HG02970 (cell line): ENCODE data around the gene ALDH16A1.

Experiments
- ATAC-seq: cut with Tn5 transposase; IDR thresholded peaks from one replicate; pipeline ENCODE4 v1.9.1; 2021; ENCODE audit warnings: mild to moderate bottlenecking, moderate library complexity, moderate number of reproducible peaks; ENCODE audit not compliant: unreplicated experiment, low FRiP score

Gene ALDH16A1

DNA sequence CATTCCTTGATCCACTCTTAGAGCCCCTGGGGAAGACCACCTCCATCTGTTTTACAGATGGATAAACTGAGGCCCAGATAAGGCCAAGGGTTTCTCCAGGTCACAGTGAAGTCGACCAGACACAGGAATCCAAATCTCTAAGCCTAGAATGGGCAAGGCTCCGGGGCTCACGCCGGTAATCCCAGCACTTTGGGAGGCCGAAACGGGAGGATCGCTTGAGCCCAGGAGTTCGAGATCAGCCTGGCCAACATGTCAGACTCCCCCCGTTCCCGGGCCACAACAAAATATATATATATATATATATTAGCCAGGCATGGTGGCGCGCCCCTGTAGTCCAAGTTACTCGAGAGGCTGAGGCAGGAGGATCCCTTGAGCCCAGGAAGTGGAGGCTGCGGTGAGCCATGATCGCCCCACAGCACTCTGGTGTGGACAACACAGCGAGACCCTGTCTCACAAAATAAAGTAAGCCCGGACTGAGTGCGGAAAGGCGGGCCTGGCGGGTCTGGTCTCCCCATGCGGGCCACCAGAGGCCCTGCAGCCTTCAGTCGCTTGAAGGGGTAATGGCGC lies 33.8 kb downstream of the ALDH16A1 start:
- no peak for ATAC-seq

DNA sequence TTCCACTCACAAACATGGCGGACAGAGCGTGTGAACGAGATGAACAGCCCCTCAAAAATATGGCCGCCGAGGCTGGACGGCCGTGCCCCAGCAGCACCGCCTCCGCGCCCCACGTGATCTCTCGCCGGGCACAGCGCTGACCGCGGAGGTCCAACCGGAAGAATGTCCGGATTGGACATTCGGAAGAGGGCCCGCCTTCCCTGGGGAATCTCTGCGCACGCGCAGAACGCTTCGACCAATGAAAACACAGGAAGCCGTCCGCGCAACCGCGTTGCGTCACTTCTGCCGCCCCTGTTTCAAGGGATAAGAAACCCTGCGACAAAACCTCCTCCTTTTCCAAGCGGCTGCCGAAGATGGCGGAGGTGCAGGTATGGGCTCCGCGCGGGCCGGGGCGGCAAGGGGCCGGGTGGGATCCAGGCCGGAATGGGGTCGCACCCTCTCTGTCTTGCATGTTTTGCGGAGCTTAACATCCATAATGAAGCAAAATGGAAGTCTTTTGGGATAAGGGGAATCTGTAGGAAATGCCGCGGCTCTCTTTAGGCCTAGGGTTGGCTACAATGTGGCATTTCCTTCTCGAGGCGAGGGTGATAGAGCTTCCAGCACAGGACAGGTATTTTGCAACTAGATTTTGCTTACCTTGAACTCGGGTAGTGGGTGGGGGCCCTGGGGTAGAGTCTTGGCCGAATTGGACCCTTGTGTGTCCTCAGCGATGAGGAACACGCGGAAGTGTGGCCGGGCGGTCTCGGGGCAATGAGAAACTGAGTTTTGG lies 34.4 kb downstream of the ALDH16A1 start, which contains the start of gene RPL13A:
TSS of gene RPL13A (plus strand) at position 332 of the 769 bp plus-strand sequence. CDS start at position 354, 22 bp downstream.
- peak; percentile 93 for ATAC-seq

DNA sequence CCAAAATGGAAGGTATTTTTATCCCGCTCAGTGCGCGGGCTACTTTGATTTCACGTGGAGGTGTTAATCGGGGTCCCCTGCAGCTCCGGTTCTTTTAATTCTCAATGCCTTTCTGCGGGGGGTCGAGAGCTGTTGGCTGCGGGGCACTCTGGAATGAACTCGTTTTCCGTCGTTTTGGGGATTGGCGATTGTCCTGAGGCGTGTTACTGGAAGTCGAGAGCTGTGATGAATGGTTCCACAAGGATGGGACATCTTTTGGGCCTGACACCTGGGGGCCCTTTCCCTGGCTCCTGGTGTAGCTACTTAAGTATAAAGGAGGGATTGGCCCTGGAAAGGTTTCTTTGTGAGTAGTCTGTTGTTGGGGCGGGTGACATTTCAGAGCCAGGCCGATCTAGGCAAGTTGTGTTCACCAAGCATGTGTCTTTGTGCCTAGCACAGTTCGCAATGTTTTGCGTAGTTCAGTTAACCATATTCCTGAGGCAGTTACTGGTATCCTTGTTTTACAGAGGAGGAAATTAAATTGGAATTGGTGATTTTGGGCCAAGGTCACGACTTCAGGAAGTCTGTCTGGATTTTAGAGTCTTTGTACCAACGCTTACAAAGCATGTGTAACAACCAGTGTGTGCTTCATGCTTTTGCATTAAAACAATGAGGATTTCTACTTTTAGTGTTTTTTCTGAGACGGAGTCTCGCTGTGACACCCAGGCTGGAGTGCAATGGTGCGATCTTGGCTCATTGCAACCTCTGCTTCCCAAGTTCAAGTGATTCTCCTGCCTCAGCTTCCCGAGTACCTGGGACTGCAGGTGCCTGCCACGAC lies 35.2 kb downstream of the ALDH16A1 start:
- ATAC-seq, result no peak

DNA sequence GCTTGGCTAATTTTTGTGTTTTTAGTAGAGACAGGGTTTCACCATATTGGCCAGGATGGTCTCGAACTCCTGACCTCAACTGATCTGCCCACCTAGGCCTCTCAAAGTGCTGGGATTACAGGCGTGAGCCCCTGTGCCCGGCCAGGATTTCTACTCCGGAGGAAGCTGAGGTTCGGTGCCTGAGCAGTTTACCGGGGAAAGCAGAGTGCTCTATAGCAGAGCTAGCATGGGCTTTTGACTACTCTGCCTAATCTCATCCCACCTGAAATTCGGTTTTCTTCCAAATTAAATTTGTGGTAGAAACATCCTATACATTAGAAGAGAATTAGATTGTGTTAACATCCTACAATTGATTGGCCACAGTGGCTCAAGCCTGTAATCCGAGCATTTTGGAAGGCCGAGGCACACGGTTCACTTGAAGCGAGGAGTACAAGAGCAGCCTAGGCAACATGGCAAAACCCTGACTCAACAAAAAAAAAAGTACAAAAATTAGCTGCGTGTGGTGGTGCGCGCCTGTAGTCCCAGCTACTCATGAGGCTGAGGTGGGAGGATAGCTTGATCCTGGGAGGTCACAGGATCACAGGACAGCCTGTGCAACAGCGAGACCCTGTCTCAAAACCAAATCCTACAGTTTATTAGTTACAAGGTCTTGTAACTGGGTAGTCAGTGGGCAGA lies 36.0 kb downstream of the ALDH16A1 start:
- no peak for ATAC-seq

DNA sequence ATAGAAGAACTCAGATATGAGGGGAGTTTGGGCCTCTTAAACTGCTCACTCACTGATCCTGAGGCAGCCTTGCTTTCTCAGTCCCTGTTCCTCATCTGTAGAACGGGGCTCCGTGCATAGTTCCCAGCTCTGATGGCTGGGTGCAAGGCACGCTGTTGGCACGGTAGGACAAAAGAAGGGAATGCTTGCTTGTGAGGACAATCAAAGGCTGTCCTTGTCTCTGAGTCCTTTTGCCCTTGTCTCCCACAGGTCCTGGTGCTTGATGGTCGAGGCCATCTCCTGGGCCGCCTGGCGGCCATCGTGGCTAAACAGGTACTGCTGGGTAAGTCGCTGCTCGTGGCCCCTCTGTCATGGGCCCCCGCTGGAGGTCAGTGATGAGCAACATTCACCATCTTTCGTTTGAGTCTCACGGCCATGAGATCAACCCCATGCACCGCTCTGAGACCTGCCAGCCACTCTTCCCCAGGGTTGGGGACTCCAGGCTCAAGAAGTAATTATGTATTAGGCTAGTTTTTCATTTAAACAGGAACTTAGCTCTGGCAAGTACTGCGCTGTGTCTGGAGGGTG lies 36.7 kb downstream of the ALDH16A1 start:
- no peak for ATAC-seq

DNA sequence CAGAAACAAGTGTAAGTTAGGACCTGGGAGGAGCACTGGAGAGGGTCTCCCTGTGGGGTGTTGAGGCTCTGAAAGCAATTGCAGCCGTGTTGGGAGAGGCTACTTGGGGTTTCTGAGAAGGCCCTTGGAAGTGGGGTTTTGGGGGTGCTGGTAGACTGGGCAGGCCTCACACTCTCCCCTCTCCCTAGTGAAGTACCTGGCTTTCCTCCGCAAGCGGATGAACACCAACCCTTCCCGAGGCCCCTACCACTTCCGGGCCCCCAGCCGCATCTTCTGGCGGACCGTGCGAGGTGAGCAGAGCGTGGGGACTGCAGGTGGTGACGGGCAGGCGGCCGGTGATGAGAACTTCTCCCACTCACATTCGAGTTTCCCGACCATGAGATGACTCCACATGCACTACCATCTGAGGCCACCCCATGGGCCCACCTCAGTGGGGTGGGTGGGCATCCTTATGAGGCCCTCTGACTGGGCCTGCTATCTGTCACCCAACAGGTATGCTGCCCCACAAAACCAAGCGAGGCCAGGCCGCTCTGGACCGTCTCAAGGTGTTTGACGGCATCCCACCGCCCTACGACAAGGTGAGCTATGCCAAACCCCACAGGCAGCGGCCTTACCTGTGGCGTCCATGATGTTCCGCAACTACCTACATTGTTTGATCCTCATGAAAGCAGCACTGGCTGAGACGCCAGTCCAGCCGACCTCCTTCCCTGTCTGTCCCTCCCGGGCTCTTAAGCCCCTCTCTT lies 37.4 kb downstream of the ALDH16A1 start:
- ATAC-seq, result no peak

DNA sequence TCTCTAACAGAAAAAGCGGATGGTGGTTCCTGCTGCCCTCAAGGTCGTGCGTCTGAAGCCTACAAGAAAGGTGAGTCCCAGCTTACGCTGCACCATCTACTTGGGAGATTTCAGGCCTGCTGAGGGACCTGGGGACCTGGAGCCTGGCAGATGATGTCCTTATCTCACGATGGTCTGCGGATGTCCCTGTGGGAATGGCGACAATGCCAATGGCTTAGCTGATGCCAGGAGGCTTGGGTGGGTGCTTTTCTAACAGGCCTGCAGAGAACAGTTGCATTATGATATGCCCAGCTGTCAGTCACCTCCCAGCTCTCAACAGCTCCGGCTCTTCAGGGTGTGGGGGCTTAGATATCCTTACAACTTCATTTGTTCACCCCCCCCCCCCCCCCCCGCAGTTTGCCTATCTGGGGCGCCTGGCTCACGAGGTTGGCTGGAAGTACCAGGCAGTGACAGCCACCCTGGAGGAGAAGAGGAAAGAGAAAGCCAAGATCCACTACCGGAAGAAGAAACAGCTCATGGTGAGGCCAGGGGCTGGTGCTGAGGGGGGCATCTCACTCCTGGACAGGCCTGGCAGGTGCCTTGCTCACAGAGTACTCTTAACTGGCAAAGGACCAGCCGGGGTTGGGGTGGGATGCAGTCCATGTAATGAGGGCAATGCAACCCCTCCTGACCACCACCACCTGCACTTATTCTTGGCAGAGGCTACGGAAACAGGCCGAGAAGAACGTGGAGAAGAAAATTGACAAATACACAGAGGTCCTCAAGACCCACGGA lies 38.2 kb downstream of the ALDH16A1 start:
- ATAC-seq, result no peak

DNA sequence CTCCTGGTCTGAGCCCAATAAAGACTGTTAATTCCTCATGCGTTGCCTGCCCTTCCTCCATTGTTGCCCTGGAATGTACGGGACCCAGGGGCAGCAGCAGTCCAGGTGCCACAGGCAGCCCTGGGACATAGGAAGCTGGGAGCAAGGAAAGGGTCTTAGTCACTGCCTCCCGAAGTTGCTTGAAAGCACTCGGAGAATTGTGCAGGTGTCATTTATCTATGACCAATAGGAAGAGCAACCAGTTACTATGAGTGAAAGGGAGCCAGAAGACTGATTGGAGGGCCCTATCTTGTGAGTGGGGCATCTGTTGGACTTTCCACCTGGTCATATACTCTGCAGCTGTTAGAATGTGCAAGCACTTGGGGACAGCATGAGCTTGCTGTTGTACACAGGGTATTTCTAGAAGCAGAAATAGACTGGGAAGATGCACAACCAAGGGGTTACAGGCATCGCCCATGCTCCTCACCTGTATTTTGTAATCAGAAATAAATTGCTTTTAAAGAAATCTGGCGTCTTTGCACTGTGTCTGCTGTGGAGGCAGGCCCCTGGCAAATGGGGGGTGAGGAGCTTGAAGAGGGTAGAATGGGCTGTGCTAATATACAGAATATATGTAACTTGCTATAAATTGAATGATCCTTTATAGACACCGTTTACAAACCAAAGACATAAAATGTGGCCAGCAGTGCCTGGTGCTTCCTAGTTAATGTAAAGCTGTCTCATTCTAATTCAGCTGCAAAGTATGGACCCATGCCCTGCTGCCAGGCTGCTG lies 39.0 kb downstream of the ALDH16A1 start:
- ATAC-seq, result no peak

DNA sequence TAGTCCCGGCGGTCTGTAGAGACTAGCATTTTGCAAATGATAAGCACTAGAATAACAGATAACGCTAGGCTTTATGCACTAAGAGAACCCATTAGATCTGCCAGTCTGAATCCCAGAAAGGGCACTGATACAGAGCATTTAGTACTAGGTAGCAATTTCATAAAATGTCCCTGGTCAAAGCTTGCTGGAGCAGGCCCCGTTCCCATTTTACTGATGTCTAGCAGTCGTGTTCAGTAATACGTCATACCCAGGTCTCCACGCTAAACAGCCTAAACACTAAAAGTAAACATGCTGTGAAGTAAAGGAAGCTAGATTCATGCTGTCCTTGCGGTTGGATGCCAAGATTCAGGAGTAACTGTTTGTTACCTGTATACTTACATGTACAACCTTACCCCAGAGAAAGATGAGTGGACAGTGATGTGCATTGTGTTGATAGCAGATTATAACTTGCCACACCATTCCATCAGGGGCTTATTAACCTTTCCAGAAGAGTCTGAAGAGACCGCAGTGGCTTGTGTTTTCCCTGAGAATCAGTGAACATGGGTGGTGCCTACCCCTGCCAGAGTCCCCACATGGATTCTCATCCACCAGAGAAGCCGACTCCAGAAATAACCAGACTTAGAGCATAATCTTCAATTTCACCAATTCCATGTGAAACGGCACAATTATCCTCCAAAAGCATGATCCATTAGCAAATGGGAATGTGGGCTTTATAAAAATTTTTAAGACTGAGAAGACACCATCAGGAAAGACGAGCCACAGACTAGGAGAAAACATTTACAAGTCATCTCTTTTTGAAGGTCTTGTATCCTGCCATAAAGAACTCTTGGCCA lies 39.8 kb downstream of the ALDH16A1 start:
- ATAC-seq, result no peak

DNA sequence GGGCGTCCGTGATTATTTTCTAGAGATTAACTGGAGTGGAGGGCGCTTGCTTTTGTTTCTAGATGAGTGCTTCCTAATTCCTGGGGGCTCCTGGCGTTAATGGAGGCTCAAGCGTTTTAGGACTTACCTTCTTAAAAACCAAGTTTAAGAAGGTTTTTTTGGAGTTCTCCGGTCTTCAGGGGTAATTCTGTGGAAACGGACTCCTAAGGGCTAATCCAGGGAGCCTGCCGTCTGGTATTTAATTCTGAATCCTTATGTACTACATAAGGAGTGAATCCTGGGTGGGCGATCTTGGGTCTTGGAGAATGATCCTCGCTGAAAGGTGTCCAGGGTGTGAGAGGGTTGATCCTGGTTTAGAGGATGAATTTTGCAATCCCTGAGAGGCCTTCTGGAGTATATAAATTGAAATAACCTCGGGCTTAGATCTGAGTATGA lies 43.6 kb downstream of the ALDH16A1 start:
- no peak for ATAC-seq

DNA sequence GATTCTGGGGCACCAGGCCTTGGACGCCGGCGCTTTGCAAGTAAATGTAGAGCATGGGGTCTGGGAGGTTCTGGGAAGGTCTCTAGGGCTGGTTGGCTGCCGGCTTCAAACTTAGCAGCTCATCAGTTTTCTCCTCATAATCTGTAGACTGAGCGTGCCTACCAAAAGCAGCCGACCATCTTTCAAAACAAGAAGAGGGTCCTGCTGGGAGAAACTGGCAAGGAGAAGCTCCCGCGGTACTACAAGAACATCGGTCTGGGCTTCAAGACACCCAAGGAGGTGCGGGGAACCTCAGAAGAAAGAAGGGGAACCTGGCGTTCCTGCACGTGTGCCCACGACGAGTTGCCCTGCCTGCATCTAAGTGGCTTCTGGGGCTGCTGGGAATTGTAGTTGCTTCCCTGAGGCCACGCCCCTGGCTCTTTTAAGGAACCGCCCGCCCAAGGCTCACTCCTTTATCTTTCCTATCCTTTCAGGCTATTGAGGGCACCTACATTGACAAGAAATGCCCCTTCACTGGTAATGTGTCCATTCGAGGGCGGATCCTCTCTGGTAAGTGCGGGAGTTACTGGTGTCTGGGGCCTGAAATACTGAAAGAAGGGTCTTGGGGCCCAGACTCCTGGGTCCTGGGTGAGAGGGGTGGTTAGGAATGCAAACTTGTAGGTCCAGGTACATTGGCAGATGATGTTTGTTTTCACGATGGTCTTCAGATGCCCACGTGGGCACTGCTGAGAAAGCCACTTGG lies 44.2 kb downstream of the ALDH16A1 start:
- ATAC-seq, result no peak

DNA sequence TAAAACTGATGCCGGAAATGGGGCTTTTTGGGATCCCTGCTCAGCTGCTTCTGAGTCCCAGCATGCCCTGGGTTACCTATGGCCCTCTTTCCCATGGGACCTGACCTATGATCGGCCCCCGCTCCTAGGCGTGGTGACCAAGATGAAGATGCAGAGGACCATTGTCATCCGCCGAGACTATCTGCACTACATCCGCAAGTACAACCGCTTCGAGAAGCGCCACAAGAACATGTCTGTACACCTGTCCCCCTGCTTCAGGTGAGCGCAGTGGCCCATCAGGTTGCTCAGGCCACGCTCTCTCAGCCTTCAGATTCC lies 44.7 kb downstream of the ALDH16A1 start:
- no peak for ATAC-seq

DNA sequence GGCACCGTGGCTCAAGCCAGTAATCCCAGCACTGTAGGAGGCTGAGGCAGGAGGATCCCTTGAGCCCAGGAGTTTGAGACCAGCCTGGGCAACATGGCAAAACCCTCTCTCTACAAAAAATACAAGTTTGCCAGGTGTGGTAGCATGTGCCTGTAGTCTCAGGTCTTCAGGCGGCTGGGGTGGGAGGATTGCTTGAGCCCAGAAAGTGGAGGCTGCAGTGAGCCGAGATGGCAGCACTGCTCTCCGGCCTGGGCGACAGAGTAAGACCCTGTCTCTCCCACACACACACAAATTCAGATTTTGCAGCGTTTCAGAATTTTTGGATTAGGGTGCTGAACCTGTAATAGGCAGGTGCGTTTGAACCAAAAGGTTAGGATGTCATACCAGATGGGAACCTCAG lies 45.5 kb downstream of the ALDH16A1 start:
- ATAC-seq, result no peak

DNA sequence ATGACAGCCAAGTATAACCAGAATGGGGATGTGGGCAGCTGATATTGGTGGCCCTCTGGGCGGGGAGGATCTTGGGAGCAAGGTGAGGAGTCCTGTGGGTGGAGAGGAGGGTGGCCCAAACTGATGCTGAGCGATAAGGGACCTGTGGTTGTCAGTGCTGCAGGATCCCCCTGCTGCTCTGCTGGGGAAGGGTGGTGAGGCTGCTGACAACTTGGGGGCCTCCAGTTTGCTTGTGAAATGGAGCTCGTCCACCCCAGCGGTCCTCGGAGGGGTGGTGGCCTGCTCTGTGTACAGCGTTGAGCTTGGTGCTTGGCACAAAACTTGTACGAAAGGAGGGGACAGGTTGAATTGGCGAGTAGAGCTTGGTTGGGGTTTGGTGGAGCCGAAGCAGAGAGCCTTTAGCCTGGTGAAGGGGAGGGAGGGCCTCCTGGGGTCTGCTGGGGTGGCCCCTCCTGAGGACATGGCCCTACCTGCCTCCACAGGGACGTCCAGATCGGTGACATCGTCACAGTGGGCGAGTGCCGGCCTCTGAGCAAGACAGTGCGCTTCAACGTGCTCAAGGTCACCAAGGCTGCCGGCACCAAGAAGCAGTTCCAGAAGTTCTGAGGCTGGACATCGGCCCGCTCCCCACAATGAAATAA lies 46.1 kb downstream of the ALDH16A1 start:
- ATAC-seq, result no peak

DNA sequence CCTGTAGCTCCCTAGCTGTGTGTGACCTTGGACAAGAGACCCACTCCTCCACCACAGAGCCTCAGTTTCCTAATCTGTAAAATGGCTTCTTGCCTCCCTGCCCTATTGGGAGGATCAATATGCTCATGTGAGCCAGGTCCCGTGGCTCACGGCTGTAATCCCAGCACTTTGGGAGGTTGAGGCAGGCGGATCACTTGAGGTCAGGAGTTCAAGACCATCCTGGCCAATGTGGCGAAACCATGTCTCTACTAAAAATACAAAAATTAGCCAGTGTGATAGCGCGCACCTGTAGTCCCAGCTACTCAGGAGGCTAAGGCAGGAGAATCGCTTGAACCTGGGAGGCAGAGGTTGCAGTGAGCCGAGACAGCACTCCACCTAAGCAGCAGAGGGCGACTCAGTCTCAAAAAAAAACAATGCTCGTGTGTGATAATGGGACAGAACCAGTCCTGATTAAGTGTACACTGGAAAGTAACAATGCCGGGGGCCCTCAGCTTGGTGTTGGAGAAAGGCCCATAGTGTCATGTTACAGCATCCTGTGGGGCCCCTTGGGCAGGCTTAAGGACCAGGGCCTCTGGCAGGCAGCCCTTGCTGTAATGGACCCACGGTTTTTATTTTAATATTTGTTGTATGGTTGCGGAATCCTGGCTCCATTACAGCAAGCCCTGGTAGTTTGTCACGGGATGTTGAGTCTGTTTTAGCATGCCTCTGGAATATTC lies 50.0 kb downstream of the ALDH16A1 start:
- no peak for ATAC-seq

DNA sequence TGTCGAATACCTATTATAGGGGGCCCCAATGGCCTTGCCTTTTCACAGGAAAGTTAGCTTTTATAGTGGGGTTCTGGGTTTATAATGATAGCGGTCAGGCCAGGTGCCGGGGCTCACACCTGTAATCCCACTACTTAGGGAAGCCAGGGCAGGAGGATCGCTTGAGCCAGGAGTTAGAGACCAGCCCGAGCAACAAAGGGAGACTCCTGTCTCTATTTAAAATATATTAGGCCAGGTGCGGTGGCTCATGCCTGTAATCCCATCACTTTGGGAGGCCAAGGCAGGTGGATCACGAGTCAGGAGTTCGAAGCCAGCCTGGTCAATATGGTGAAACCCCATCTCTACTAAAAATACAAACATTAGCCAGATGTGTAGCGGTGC lies 50.5 kb downstream of the ALDH16A1 start:
- no peak for ATAC-seq
